GM12878 (cell line): ENCODE measurements around the gene DES. TPM values are rescaled to one million over a fixed set of nuclear protein-coding genes. Genes with fewer than 3 reads are reported as not detected.
A peak's percentile ranks its signal among the peaks of the same experiment; 100 is the strongest.

ENCODE experiments used
- ATAC-seq: fragments of 200-7000 bp; cut with Tn5 transposase; 3 replicates; pipeline ENCODE4 v1.9.1; 2020; ENCODE audit warnings: mild to moderate bottlenecking, moderate library complexity
- BruUV-seq: library from RNA; stranded (reverse); fragments of 400-500 nt; replicated peaks from 2 replicates; lab custom pipeline; 2021; lab: Mats Ljungman, UMichigan
- CTCF ChIA-PET: fragments of 300-600 bp; sonication (Branson Sonifier 250); formaldehyde crosslinking; extraction: SDS; loops from one replicate; lab custom pipeline; 2021; ENCODE audit warnings: inconsistent platforms; lab: Yijun Ruan, JAX
- POLR2A ChIA-PET: fragments of 350-600 bp; formaldehyde crosslinking; extraction: SDS; loops from one replicate; lab custom pipeline; 2021; ENCODE audit warnings: inconsistent platforms; lab: Charles Lee
- RAD21 ChIA-PET: fragments of 300-600 bp; sonication (Branson Sonifier 250); formaldehyde crosslinking; loops from one replicate; lab custom pipeline; 2023; ENCODE audit warnings: antibody characterized with exemption; ENCODE audit not compliant: unreplicated experiment; lab: Charles Lee
- SMC1A ChIA-PET: fragments of 300-600 bp; sonication (Branson Sonifier 250); formaldehyde crosslinking; loops from one replicate; lab custom pipeline; 2023; ENCODE audit not compliant: unreplicated experiment, uncharacterized antibody; lab: Charles Lee
- DNase-seq: peaks from one replicate; pipeline ENCODE4 v3.0.0-alpha.2; 2011; ENCODE audit warnings: low read depth, low spot score
- FAIRE-seq: peaks from 3 replicates; lab custom pipeline; 2011; peaks lifted over from hg19 to GRCh38; lab: Jason Lieb, UNC
- H2AFZ ChIP-seq: 2 replicates; pipeline ENCODE4 v1.6.0; 2011; ENCODE audit warnings: low read depth, low read length, control low read depth; ENCODE audit not compliant: control insufficient read depth
- H3K27ac ChIP-seq: 2 replicates; pipeline ENCODE4 v1.5.1; 2011; ENCODE audit warnings: control low read depth; ENCODE audit not compliant: control insufficient read depth, insufficient read depth
- H3K27me3 ChIP-seq, 2 experiments: replicated peaks in 1 of 2; 2 replicates each; pipeline versions ENCODE4 v1.6.0 to v1.6.1; 2011; ENCODE audit warnings: low read length in 1 of 2; ENCODE audit not compliant: control insufficient read depth in 2 of 2, insufficient read depth in 2 of 2
- H3K36me3 ChIP-seq, 2 experiments: 2 replicates each; pipeline ENCODE4 v1.5.1; 2011; ENCODE audit warnings: low read length in 1 of 2; ENCODE audit not compliant: control insufficient read depth in 2 of 2, insufficient read depth in 2 of 2
- H3K4me1 ChIP-seq: 2 replicates; pipeline ENCODE4 v1.6.1; 2011; ENCODE audit warnings: mild to moderate bottlenecking, low read length, moderate library complexity, mixed read lengths; ENCODE audit not compliant: control insufficient read depth, insufficient read depth
- H3K4me2 ChIP-seq: 2 replicates; pipeline ENCODE4 v1.6.0; 2011; ENCODE audit warnings: control low read depth; ENCODE audit not compliant: control insufficient read depth, insufficient read depth
- H3K4me3 ChIP-seq: fragments of 200-600 bp; sonication (generic); 2 replicates; pipeline ENCODE4 v1.5.1; 2016
- H3K79me2 ChIP-seq: 2 replicates; pipeline ENCODE4 v1.6.0; 2011; ENCODE audit warnings: low read length; ENCODE audit not compliant: control insufficient read depth, insufficient read depth
- H3K9ac ChIP-seq: 2 replicates; pipeline ENCODE4 v1.8.0; 2011; ENCODE audit warnings: low read length, control low read depth, mixed read lengths; ENCODE audit not compliant: control insufficient read depth, insufficient read depth
- H3K9me3 ChIP-seq: replicated peaks from 3 replicates; pipeline ENCODE4 v1.5.1; 2011; ENCODE audit warnings: mild to moderate bottlenecking, low read length; ENCODE audit not compliant: control insufficient read depth, insufficient read depth
- H4K20me1 ChIP-seq: 2 replicates; pipeline ENCODE4 v1.6.0; 2011; ENCODE audit not compliant: control insufficient read depth, insufficient read depth
- ATF2 ChIP-seq: IDR thresholded peaks from 2 replicates; pipeline ENCODE4 v1.6.1; 2012; ENCODE audit warnings: low read length, inconsistent platforms
- CBFB ChIP-seq: IDR thresholded peaks from 2 replicates; pipeline ENCODE4 v1.6.1; 2016; ENCODE audit warnings: antibody characterized with exemption, low read depth
- CEBPB ChIP-seq, 2 experiments: fragments of 150-350 bp in 1 of 2; IDR thresholded peaks; 2 replicates each; pipeline ENCODE4 v1.6.1; 2012 to 2014; ENCODE audit warnings: low read depth in 2 of 2, low read length in 2 of 2, borderline replicate concordance in 1 of 2, inconsistent platforms in 1 of 2
- DPF2 ChIP-seq: fragments of 450-650 bp; IDR thresholded peaks from 2 replicates; pipeline ENCODE4 v1.6.1; 2017; ENCODE audit warnings: mild to moderate bottlenecking
- E2F8 ChIP-seq: fragments of 450-650 bp; IDR thresholded peaks from 2 replicates; pipeline ENCODE4 v1.6.1; 2018; ENCODE audit warnings: mild to moderate bottlenecking, low read depth, moderate library complexity; ENCODE audit not compliant: partially characterized antibody
- IKZF1 ChIP-seq: fragments of 450-650 bp; conservative IDR thresholded peaks from 2 replicates; pipeline ENCODE4 v1.6.1; 2017; ENCODE audit warnings: antibody characterized with exemption, mild to moderate bottlenecking
- IRF3 ChIP-seq: fragments of 450-650 bp; IDR thresholded peaks from 2 replicates; pipeline ENCODE4 v1.6.1; 2014; ENCODE audit warnings: mild to moderate bottlenecking
- MTA2 ChIP-seq: fragments of 450-650 bp; IDR thresholded peaks from 2 replicates; pipeline ENCODE4 v1.6.1; 2016; ENCODE audit warnings: low read depth, mild to moderate bottlenecking, moderate library complexity
- POU2F2 ChIP-seq: IDR thresholded peaks from 3 replicates; pipeline ENCODE4 v1.6.1; 2011; ENCODE audit warnings: low read depth, mild to moderate bottlenecking, low read length, borderline replicate concordance
- RELA ChIP-seq: fragments of 450-650 bp; IDR thresholded peaks from 2 replicates; pipeline ENCODE4 v1.8.0; 2014; ENCODE audit warnings: borderline replicate concordance; ENCODE audit not compliant: partially characterized antibody
- SMAD5 ChIP-seq: IDR thresholded peaks from 2 replicates; pipeline ENCODE4 v1.6.1; 2016; ENCODE audit warnings: antibody characterized with exemption, low read depth
- SUZ12 ChIP-seq: fragments of 200-600 bp; sonication (generic); IDR thresholded peaks from one replicate; pipeline ENCODE4 v1.6.1; 2018; ENCODE audit warnings: antibody characterized with exemption, mild to moderate bottlenecking; ENCODE audit not compliant: unreplicated experiment
- ZNF207 ChIP-seq: fragments of 450-650 bp; IDR thresholded peaks from 2 replicates; pipeline ENCODE4 v1.6.1; 2014; ENCODE audit warnings: antibody characterized with exemption, mild to moderate bottlenecking, borderline replicate concordance
- ZNF274 ChIP-seq: IDR thresholded peaks from one replicate; pipeline ENCODE4 v1.8.0; 2011; ENCODE audit not compliant: insufficient read length, insufficient read depth
- ZZZ3 ChIP-seq: IDR thresholded peaks from 2 replicates; pipeline ENCODE4 v1.6.1; 2011; ENCODE audit warnings: low read depth; ENCODE audit not compliant: control insufficient read depth, insufficient read length
- WGBS: methylation state at CpG from one replicate; pipeline ENCODE4 v1.1.6; 2016; ENCODE audit warnings: low lambda C conversion rate; ENCODE audit not compliant: insufficient replicate concordance, insufficient coverage; ENCODE audit errors: missing lambda C conversion rate; 5-methylcytosine and 5-hydroxymethylcytosine counted together
- in situ Hi-C: fragments of 300-500 bp; cut with MboI; formaldehyde crosslinking; loops from 9 replicates; pipeline ENCODE4 v1.14.3; 2018; ENCODE audit warnings: mixed read lengths
- intact Hi-C: fragments of 100-400 bp; cut with micrococcal nuclease; formaldehyde crosslinking; loops from one replicate; pipeline ENCODE4 v1.14.2; 2022; ENCODE audit not compliant: unreplicated experiment
- polyA plus RNA-seq, 11 experiments: library from polyadenylated mRNA; depleted of rRNA in 4 of 11; unstranded in 6 of 11; stranded (reverse) in 5 of 11; fragments of >200 nt; fragmentation: Nextera tagmentation in 4 of 11; fragmentation: Illumina TruSeq in 1 of 11; extraction: Ambion mirVana in 4 of 11; extraction: Trizol in 1 of 11; gene quantifications; 1 replicate in 1 of 11; 2 replicates in 10 of 11; pipeline versions ENCODE4 v1.2.1 to v1.2.3, GENCODE V29; 2011 to 2016; ENCODE audit warnings: inconsistent platforms in 2 of 11, missing spikeins in 2 of 11, low read depth in 1 of 11
- total RNA-seq, 4 experiments: library from RNA; depleted of rRNA in 3 of 4; stranded (reverse); fragments of >200 nt in 3 of 4; fragmentation: Illumina TruSeq in 1 of 4; extraction: Trizol in 1 of 4; gene quantifications; 2 replicates each; pipeline versions ENCODE4 v1.2.1 to v1.2.3, GENCODE V29; 2013 to 2021
- TF ChIP-seq, protein P1 (sequence below): IDR thresholded peaks from 2 replicates; pipeline ENCODE4 v1.6.1; 2011; ENCODE audit warnings: mild to moderate bottlenecking, low read depth, low read length, moderate library complexity; ENCODE audit not compliant: insufficient replicate concordance
- TF ChIP-seq, protein P2 (sequence below): fragments of 450-650 bp; IDR thresholded peaks from 2 replicates; pipeline ENCODE4 v1.6.1; 2017; ENCODE audit warnings: low read depth, mild to moderate bottlenecking, moderate library complexity

DES gene
- total and polyA plus RNA-seq, 10 of the 15 experiments (the other 5 are each of a cell fraction or from before 2014, with no cell fraction given), result 0.80 TPM; not detected in 9

GRCh38 chr2:219461047-219461514 lies 42.9 kb downstream of the DES start:
- DNase-seq, result no peak
- TF ChIP-seq ZZZ3, result no peak
- no peak for TF ChIP-seq E2F8
- TF ChIP-seq SUZ12, result no peak
- no peak for TF ChIP-seq CEBPB (IDR thresholded peaks at IDR 0.05; ENCODE audit: borderline replicate concordance in 1 of 2, low read depth in 2 of 2, low read length in 2 of 2)
- TF ChIP-seq IKZF1, result no peak
- no peak for TF ChIP-seq ATF2
- no peak for TF ChIP-seq ZNF207
- no peak for TF ChIP-seq CBFB
- TF ChIP-seq MTA2, result no peak
- TF ChIP-seq, protein P1, sequence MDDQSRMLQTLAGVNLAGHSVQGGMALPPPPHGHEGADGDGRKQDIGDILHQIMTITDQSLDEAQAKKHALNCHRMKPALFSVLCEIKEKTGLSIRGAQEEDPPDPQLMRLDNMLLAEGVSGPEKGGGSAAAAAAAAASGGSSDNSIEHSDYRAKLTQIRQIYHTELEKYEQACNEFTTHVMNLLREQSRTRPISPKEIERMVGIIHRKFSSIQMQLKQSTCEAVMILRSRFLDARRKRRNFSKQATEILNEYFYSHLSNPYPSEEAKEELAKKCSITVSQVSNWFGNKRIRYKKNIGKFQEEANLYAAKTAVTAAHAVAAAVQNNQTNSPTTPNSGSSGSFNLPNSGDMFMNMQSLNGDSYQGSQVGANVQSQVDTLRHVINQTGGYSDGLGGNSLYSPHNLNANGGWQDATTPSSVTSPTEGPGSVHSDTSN, result no peak
- no peak for TF ChIP-seq DPF2
- no peak for TF ChIP-seq POU2F2
- TF ChIP-seq, protein P2, sequence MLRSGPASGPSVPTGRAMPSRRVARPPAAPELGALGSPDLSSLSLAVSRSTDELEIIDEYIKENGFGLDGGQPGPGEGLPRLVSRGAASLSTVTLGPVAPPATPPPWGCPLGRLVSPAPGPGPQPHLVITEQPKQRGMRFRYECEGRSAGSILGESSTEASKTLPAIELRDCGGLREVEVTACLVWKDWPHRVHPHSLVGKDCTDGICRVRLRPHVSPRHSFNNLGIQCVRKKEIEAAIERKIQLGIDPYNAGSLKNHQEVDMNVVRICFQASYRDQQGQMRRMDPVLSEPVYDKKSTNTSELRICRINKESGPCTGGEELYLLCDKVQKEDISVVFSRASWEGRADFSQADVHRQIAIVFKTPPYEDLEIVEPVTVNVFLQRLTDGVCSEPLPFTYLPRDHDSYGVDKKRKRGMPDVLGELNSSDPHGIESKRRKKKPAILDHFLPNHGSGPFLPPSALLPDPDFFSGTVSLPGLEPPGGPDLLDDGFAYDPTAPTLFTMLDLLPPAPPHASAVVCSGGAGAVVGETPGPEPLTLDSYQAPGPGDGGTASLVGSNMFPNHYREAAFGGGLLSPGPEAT, result no peak
- no peak for TF ChIP-seq IRF3
- no peak for TF ChIP-seq SMAD5
- TF ChIP-seq RELA, result no peak
- TF ChIP-seq ZNF274, result no peak

More at GRCh38 chr2:219461047-219461514, 42.9 kb downstream of the DES start:
- Histone ChIP-seq H3K27ac (no peak overlapping the region), H3K9me3 (no peaks in the 10 kb centered on the region), H3K27me3 (peaks cover 0 to under 1% of the 10 kb centered on the region in 2 experiments; a peak in 2 of 4 replicates), H3K4me2 (no peak overlapping the region), H3K4me1 (no peaks in the 10 kb centered on the region), H3K4me3 (no peak overlapping the region), H3K36me3 (no peaks in the 10 kb centered on the region), H3K79me2 (no peaks in the 10 kb centered on the region), H4K20me1 (no peaks in the 10 kb centered on the region), H2AFZ (no peak overlapping the region), H3K9ac (no peak overlapping the region)
- CTCF ChIA-PET, result interaction anchor here (0.9 to 1.8 kb wide), 3 partner anchors 9 to 69 kb away, joined by 3 to 10 read pairs (median 3); no protein-coding TSS in a partner anchor
- ATAC-seq (peak; percentile 31; the same call in 2 of the 3 replicates), FAIRE-seq (no peak)
- POLR2A ChIA-PET, result no interaction called here
- intact Hi-C loops (no loop called here), in situ Hi-C loops (no loop called here)
- WGBS, result 3% methylated on average over 8 of the region's 11 CpGs
- SMC1A ChIA-PET, result interaction anchor here (1.6 kb wide), 1 partner anchor 69 kb away, joined by 3 read pairs; no protein-coding TSS in a partner anchor
- RAD21 ChIA-PET, result interaction anchor here (1.7 kb wide), 1 partner anchor 69 kb away, joined by 6 read pairs; no protein-coding TSS in a partner anchor
- BruUV-seq, result no TSS peak
